DMS53 (cell line): ENCODE measurements around the gene SEMA4G.

Source experiments
- DNase-seq: peaks from one replicate; lab custom pipeline; 2025; lab: John Stamatoyannopoulos, UW

Gene SEMA4G

GRCh38 chr10:100988166-100988565, 18.9 kb downstream of the SEMA4G start:
- no peak for DNase-seq

GRCh38 chr10:100989088-100989487, 19.8 kb downstream of the SEMA4G start:
- DNase-seq, result no peak

GRCh38 chr10:100993986-100994708, 24.8 kb downstream of the SEMA4G start:
- DNase-seq, result peak; percentile 50

GRCh38 chr10:100995181-100995580, 25.9 kb downstream of the SEMA4G start:
- no peak for DNase-seq

- DNase-seq, result peak; percentile 82
These were observed 27.5 kb downstream of the SEMA4G start for GRCh38 chr10:100996678-100997359.

- peak; percentile 95 for DNase-seq
These were observed 28.3 kb downstream of the SEMA4G start for GRCh38 chr10:100997360-100998182.

GRCh38 chr10:100998183-100998990, 29.1 kb downstream of the SEMA4G start:
- DNase-seq, result peak; percentile 95

GRCh38 chr10:100998991-100999741, 29.9 kb downstream of the SEMA4G start:
- peak; percentile 87 for DNase-seq

GRCh38 chr10:100999742-101000126, 30.4 kb downstream of the SEMA4G start, which contains the start of gene LZTS2:
Gene LZTS2 (plus strand): TSS chr10:100999808. CDS start chr10:101002539, 2,731 bp downstream.
- DNase-seq, result no peak

GRCh38 chr10:101000127-101000914, 31.0 kb downstream of the SEMA4G start:
- peak; percentile 23 for DNase-seq

GRCh38 chr10:101000915-101001658, 31.8 kb downstream of the SEMA4G start:
- no peak for DNase-seq

- no peak for DNase-seq
These were observed 32.3 kb downstream of the SEMA4G start for GRCh38 chr10:101001659-101002035.

- DNase-seq, result no peak
These were observed 33.2 kb downstream of the SEMA4G start for GRCh38 chr10:101002456-101002855.

- no peak for DNase-seq
These were observed 34.4 kb downstream of the SEMA4G start for GRCh38 chr10:101003639-101004206.

GRCh38 chr10:101005361-101005760, 36.1 kb downstream of the SEMA4G start:
- no peak for DNase-seq

- DNase-seq, result no peak
These were observed 36.7 kb downstream of the SEMA4G start for GRCh38 chr10:101005869-101006567.

- DNase-seq, result peak; percentile 32
These were observed 37.3 kb downstream of the SEMA4G start for GRCh38 chr10:101006593-101007098.

- DNase-seq, result no peak
These were observed 37.9 kb downstream of the SEMA4G start for GRCh38 chr10:101007099-101007711.
